Hepatocyte (in vitro differentiated cells): ENCODE measurements around the gene CNRIP1. TPM values are rescaled to one million over a fixed set of nuclear protein-coding genes. Genes with fewer than 3 reads are reported as not detected.

Source experiments
- DNase-seq: peaks from one replicate; pipeline ENCODE4 v3.0.0-alpha.2; 2016; ENCODE audit warnings: low spot score
- H2AFZ ChIP-seq: fragments of 200-600 bp; sonication (generic); 2 replicates; pipeline ENCODE4 v1.6.0; 2016; ENCODE audit warnings: antibody characterized with exemption, mild to moderate bottlenecking
- H3K27ac ChIP-seq: fragments of 200-600 bp; sonication (generic); 2 replicates; pipeline ENCODE4 v1.5.1; 2016; ENCODE audit warnings: mild to moderate bottlenecking
- H3K27me3 ChIP-seq: fragments of 200-600 bp; sonication (generic); 2 replicates; pipeline ENCODE4 v1.6.1; 2016
- H3K36me3 ChIP-seq: fragments of 200-600 bp; sonication (generic); replicated peaks from 2 replicates; pipeline ENCODE4 v1.5.1; 2016; ENCODE audit warnings: low read depth; ENCODE audit not compliant: insufficient read depth
- H3K4me1 ChIP-seq: fragments of 200-600 bp; sonication (generic); 2 replicates; pipeline ENCODE4 v1.5.1; 2016; ENCODE audit warnings: mild to moderate bottlenecking, moderate library complexity; ENCODE audit not compliant: insufficient read depth
- H3K4me2 ChIP-seq: fragments of 200-600 bp; sonication (generic); 2 replicates; pipeline ENCODE4 v1.6.0; 2016
- H3K4me3 ChIP-seq: fragments of 200-600 bp; sonication (generic); 2 replicates; pipeline ENCODE4 v1.5.1; 2016; ENCODE audit warnings: mild to moderate bottlenecking
- H3K79me2 ChIP-seq: fragments of 200-600 bp; sonication (generic); 2 replicates; pipeline ENCODE4 v1.6.0; 2017; ENCODE audit warnings: mild to moderate bottlenecking
- H3K9me2 ChIP-seq: fragments of 200-600 bp; sonication (generic); replicated peaks from 2 replicates; pipeline ENCODE4 v1.6.0; 2017; ENCODE audit warnings: mild to moderate bottlenecking; ENCODE audit not compliant: insufficient read depth
- H3K9me3 ChIP-seq: fragments of 200-600 bp; sonication (generic); 2 replicates; pipeline ENCODE4 v1.5.1; 2016; ENCODE audit warnings: low read depth, mild to moderate bottlenecking
- H4K20me1 ChIP-seq: fragments of 200-600 bp; sonication (generic); 2 replicates; pipeline ENCODE4 v1.6.0; 2016; ENCODE audit warnings: mild to moderate bottlenecking; ENCODE audit not compliant: insufficient read depth, poor library complexity, severe bottlenecking
- CTCF ChIP-seq: fragments of 200-600 bp; sonication (generic); IDR thresholded peaks from 2 replicates; pipeline ENCODE4 v1.5.1; 2016; ENCODE audit warnings: antibody characterized with exemption, mild to moderate bottlenecking; ENCODE audit not compliant: poor library complexity
- EZH2 ChIP-seq: fragments of 200-600 bp; sonication (generic); IDR thresholded peaks from 2 replicates; pipeline ENCODE4 v1.6.1; 2016; ENCODE audit warnings: antibody characterized with exemption, mild to moderate bottlenecking, borderline replicate concordance
- EZH2phosphoT487 ChIP-seq: fragments of 200-600 bp; sonication (generic); IDR thresholded peaks from one replicate; pipeline ENCODE4 v1.6.1; 2018; ENCODE audit warnings: antibody characterized with exemption, mild to moderate bottlenecking, low read depth, moderate library complexity; ENCODE audit not compliant: unreplicated experiment, severe bottlenecking
- WGBS: methylation state at CpG from one replicate; pipeline ENCODE4 v1.1.6; 2016; ENCODE audit warnings: low lambda C conversion rate; ENCODE audit errors: missing lambda C conversion rate; 5-methylcytosine and 5-hydroxymethylcytosine counted together
- polyA plus RNA-seq: library from polyadenylated mRNA; unstranded; fragments of >200 nt; fragmentation: Nextera tagmentation; extraction: Ambion mirVana; gene quantifications from 2 replicates; pipeline ENCODE4 v1.2.1, GENCODE V29; 2016
- total RNA-seq: library from RNA; depleted of rRNA; stranded (reverse); fragments of >200 nt; gene quantifications from 2 replicates; pipeline ENCODE4 v1.2.3, GENCODE V29; 2014

CNRIP1 gene
- total and polyA plus RNA-seq, 2 experiments from 2014 or later, result 3.1 to 5.8 TPM

GRCh38 chr2:68303033-68303901, 16.5 kb downstream of the CNRIP1 start:
- Histone ChIP-seq H3K27ac (no peak overlapping the region), H3K9me3 (no peaks in the 10 kb centered on the region), H3K79me2 (no peaks in the 10 kb centered on the region), H3K27me3 (peaks cover 4% of the 10 kb centered on the region), H2AFZ (no peak overlapping the region), H3K4me1 (no peaks in the 10 kb centered on the region), H3K36me3 (no peaks in the 10 kb centered on the region), H3K9me2 (no peaks in the 10 kb centered on the region), H3K4me3 (no peak overlapping the region), H4K20me1 (no peaks in the 10 kb centered on the region), H3K4me2 (no peak overlapping the region)
- 93% methylated on average over 10 of the region's 12 CpGs for WGBS
- TF ChIP-seq EZH2 (no peak), EZH2phosphoT487 (no peak), CTCF (no peak)
- no peak for DNase-seq

- 75% methylated on average over 3 of the region's 3 CpGs for WGBS
- Histone ChIP-seq H3K9me3 (no peaks in the 10 kb centered on the region), H3K4me1 (no peaks in the 10 kb centered on the region), H3K4me2 (no peak overlapping the region), H3K9me2 (no peaks in the 10 kb centered on the region), H3K4me3 (no peak overlapping the region), H3K27me3 (peaks cover 4% of the 10 kb centered on the region), H4K20me1 (no peaks in the 10 kb centered on the region), H3K79me2 (no peaks in the 10 kb centered on the region), H3K27ac (no peak overlapping the region), H3K36me3 (no peaks in the 10 kb centered on the region), H2AFZ (no peak overlapping the region)
- no peak for TF ChIP-seq CTCF
- no peak for TF ChIP-seq EZH2phosphoT487
- no peak for TF ChIP-seq EZH2
- no peak for DNase-seq
These were observed 17.4 kb downstream of the CNRIP1 start for GRCh38 chr2:68302281-68302875.

GRCh38 chr2:68295516-68295915, 24.2 kb downstream of the CNRIP1 start:
- Histone ChIP-seq H3K27me3 (peaks cover 4% of the 10 kb centered on the region), H3K4me3 (no peak overlapping the region), H2AFZ (no peak overlapping the region), H3K4me1 (no peaks in the 10 kb centered on the region), H3K9me3 (no peaks in the 10 kb centered on the region), H3K4me2 (no peak overlapping the region), H3K9me2 (no peaks in the 10 kb centered on the region), H4K20me1 (no peaks in the 10 kb centered on the region), H3K36me3 (no peaks in the 10 kb centered on the region), H3K27ac (no peak overlapping the region), H3K79me2 (no peaks in the 10 kb centered on the region)
- TF ChIP-seq CTCF, result no peak
- TF ChIP-seq EZH2phosphoT487, result no peak
- TF ChIP-seq EZH2, result no peak
- DNase-seq, result no peak
